HFF-Myc (cell line): ENCODE measurements around the gene MKX.

ENCODE experiments used
- DNase-seq: peaks from one replicate; pipeline ENCODE4 v3.0.0-alpha.2; 2011; ENCODE audit warnings: low read depth; ENCODE audit errors: extremely low read depth
- H3K4me3 ChIP-seq: replicated peaks from 2 replicates; pipeline ENCODE4 v1.5.1; 2011; ENCODE audit warnings: low read depth, mild to moderate bottlenecking, control low read depth, low read length
- TF ChIP-seq, protein P1 (sequence below): IDR thresholded peaks from 2 replicates; pipeline ENCODE4 v1.5.1; 2012; ENCODE audit warnings: mild to moderate bottlenecking, low read depth, low read length, control low read depth; ENCODE audit errors: missing control alignments

Gene MKX

GRCh38 chr10:27745732-27746396 is at the start of gene MKX:
TSS of gene MKX (minus strand) at chr10:27745819. CDS start at chr10:27743415, 2,404 bp downstream.
- peak within 1 kb of the TSS; percentile 96 for H3K4me3 ChIP-seq
- DNase-seq = no peak

GRCh38 chr10:27794157-27794556 is 48.5 kb upstream of the MKX start:
- no peak overlapping the region for H3K4me3 ChIP-seq
- TF ChIP-seq, protein P1, sequence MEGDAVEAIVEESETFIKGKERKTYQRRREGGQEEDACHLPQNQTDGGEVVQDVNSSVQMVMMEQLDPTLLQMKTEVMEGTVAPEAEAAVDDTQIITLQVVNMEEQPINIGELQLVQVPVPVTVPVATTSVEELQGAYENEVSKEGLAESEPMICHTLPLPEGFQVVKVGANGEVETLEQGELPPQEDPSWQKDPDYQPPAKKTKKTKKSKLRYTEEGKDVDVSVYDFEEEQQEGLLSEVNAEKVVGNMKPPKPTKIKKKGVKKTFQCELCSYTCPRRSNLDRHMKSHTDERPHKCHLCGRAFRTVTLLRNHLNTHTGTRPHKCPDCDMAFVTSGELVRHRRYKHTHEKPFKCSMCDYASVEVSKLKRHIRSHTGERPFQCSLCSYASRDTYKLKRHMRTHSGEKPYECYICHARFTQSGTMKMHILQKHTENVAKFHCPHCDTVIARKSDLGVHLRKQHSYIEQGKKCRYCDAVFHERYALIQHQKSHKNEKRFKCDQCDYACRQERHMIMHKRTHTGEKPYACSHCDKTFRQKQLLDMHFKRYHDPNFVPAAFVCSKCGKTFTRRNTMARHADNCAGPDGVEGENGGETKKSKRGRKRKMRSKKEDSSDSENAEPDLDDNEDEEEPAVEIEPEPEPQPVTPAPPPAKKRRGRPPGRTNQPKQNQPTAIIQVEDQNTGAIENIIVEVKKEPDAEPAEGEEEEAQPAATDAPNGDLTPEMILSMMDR = peak; percentile 28
- DNase-seq = no peak

More at GRCh38 chr10:27745732-27746396, at the start of gene MKX:
- TF ChIP-seq, protein P1 = no peak

- no peak for DNase-seq
- TF ChIP-seq, protein P1 = no peak
Observed at GRCh38 chr10:27792216-27792615, 46.6 kb upstream of the MKX start.

DNA sequence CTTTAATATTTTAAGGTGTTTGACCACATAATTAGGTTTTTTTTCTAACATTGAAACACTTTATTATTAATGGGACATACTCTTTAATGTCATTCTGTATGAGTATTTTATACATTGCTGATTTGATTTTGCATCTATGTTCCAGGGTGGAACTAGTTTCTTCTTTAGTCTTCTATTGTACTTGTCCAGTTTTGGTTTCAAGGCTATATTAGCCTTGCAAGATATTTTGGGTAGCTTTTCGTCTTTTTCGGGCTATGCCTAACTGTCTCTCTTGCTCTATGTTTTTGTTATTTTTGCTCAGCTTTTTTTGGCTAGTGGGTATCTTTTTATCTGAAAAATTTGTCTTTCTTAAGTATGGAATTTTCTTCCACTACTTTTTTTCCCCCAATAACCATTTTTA is 38.7 kb upstream of the MKX start:
- no peak overlapping the region for H3K4me3 ChIP-seq
- TF ChIP-seq, protein P1 = no peak
- no peak for DNase-seq

More at GRCh38 chr10:27792216-27792615, 46.6 kb upstream of the MKX start:
- no peak overlapping the region for H3K4me3 ChIP-seq

GRCh38 chr10:27783660-27784059 is 38.0 kb upstream of the MKX start:
- H3K4me3 ChIP-seq = no peak overlapping the region
- TF ChIP-seq, protein P1 = peak; percentile 56
- DNase-seq = peak; percentile 37

DNA sequence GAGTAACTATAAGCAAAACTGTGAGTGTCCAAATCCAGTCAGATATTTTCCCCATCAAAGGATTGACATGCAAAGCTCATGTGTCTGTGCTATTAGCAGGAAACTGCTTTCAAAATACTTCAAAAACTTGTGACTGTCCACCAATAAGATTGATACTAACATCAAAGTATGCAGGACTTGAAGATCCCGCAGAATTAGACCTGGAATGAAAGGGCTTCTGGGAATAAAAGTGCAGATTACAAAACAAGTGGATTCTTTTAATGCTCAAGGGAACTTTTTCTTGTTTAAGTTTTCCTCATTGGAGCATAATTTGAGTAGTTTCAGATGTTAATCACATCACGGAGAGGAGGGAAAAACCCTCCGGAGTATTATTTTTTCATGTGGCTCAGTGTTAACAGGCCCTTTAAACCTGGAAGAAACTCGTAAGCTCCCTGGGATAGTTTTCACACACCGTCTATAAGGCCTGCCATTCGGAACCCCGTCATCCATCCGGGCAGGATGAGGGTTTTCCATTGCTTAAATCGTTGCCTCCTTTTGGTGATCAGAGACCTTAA is 33.9 kb upstream of the MKX start:
- no peak overlapping the region for H3K4me3 ChIP-seq
- TF ChIP-seq, protein P1 = no peak

More for the DNA sequence above, 33.9 kb upstream of the MKX start:
- DNase-seq = no peak
